Dendritic cell treated with granulocyte-macrophage colony-stimulating factor and Interleukin-4, amounts not matched to agents 40 ng/mL and 50 ng/mL, for 4 days (primary cell): ENCODE data around the gene UBE2B.
"Not testable (repeated sequence)": the region's sequence is repeated elsewhere in the genome, so short reads cannot be mapped to it uniquely, and the experiment has no call there.

Experiments used
- H3K27ac Mint-ChIP-seq: one replicate; pipeline ENCODE4 v1.8.0; 2022; ENCODE audit warnings: mild to moderate bottlenecking, mixed read lengths
- H3K27me3 Mint-ChIP-seq: one replicate; pipeline ENCODE4 v1.8.0; 2022; ENCODE audit warnings: mild to moderate bottlenecking, mixed read lengths
- H3K36me3 Mint-ChIP-seq: one replicate; pipeline ENCODE4 v1.8.0; 2022; ENCODE audit warnings: low read depth, mixed read lengths
- H3K4me1 Mint-ChIP-seq: one replicate; pipeline ENCODE4 v1.8.0; 2022; ENCODE audit warnings: low read depth, mixed read lengths
- H3K4me3 Mint-ChIP-seq: one replicate; pipeline ENCODE4 v1.8.0; 2022; ENCODE audit warnings: mild to moderate bottlenecking, moderate library complexity, mixed read lengths
- H3K9me3 Mint-ChIP-seq: one replicate; pipeline ENCODE4 v1.8.0; 2022; ENCODE audit warnings: mixed read lengths
- intact Hi-C: fragments of 100-400 bp; cut with micrococcal nuclease; formaldehyde crosslinking; loops from one replicate; pipeline ENCODE4 v1.15.0; 2022

The UBE2B gene

DNA sequence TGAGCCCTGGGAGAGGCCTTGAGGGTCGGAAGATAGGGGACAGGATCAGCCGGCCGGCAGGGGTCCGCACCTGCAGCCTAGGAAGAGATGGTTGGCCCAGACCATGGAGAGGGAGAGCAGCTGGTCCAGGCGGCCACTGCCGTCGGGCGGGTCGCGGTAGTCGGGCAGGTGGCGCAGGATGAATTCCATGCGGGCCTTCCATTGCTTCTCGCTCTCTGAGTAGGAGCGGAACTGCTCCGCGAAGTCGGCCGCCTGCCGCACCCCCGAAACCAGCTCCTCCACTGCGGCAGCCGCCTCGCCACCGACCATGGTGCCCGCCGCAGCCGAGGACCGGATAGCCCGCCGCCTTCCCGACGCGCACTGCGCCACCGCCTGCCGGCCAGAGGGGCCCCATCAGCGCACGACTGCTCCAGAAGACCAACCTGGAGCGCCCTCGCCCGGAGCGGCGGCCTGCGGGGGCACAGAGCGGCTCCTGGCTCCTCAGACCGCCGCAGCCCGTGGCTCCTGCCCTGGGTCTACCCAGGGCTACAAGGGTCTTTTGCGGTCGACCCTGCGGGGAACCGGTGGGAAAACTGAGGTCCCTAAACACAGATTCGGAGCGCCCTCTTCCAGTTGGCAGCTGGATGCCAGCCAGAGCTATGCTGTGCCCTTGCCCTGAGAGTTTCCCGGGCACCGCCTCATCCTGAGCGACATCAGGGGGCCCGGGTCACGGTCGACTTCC lies 40.3 kb downstream of the UBE2B start, which contains the start of gene CDKN2AIPNL:
TSS of gene CDKN2AIPNL (minus strand) at position 336 of the 721 bp plus-strand sequence. CDS start at position 309, 27 bp downstream.
- H3K4me3 Mint-ChIP-seq = peak within 1 kb of the TSS; percentile 94
- peaks cover 28% of the 10 kb centered on the region for H3K4me1 Mint-ChIP-seq
- peaks cover 19% of the 10 kb centered on the region for H3K36me3 Mint-ChIP-seq
- no peaks in the 10 kb centered on the region for H3K27me3 Mint-ChIP-seq
- H3K27ac Mint-ChIP-seq = peak within 1 kb of the TSS; percentile 87
- H3K9me3 Mint-ChIP-seq = no peaks in the 10 kb centered on the region
- intact Hi-C loops = loop anchor here (1.0 kb wide), 2 partner anchors 116 to 166 kb away; no protein-coding TSS in a partner anchor

DNA sequence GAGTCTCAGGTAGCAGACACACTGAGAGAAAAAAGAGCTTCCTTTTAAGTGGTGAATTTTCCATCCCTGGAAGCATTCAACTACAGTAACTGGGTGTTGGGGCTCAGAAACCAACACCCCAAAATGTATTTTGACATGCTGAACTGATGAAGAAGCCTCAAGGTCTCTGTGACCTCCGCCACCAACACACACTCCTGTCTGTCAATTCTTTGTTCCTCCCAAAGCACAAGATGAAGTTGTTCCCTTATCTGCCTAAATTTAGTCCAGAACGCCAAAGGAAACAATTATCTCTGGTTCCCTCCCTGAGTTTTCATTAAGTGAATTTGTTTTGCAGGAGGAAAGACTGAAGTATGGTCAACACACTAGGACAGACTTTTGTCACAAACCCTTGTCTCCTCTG lies 41.7 kb downstream of the UBE2B start:
- Mint-ChIP-seq H3K9me3 (no peaks in the 10 kb centered on the region), H3K27ac (no peak overlapping the region), H3K4me1 (peaks cover 28% of the 10 kb centered on the region), H3K36me3 (peaks cover 10% of the 10 kb centered on the region), H3K4me3 (no peak overlapping the region), H3K27me3 (no peaks in the 10 kb centered on the region)
- intact Hi-C loops = no loop called here

DNA sequence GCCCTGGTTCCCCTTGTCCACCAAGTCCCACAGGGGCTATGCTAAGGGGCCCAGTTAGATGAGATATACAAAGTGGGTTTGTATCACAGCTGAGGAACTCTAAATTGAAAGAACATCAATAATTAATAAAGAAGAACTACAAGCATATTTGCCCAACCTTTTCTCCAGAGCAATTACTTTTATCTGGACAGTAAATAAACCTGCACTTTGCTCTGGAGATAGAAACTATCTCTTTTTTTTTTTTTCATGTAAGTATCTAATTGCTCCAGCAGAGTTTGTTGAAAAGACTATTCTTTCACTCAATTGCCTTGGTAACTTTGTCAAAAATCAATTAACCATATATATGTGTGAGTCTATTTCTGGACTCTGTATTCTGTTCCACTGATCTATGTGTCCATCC lies 46.3 kb downstream of the UBE2B start:
- peaks cover 7% of the 10 kb centered on the region for H3K4me1 Mint-ChIP-seq
- H3K36me3 Mint-ChIP-seq = no peaks in the 10 kb centered on the region
- no peaks in the 10 kb centered on the region for H3K27me3 Mint-ChIP-seq
- H3K4me3 Mint-ChIP-seq = no peak overlapping the region
- H3K9me3 Mint-ChIP-seq = peaks cover 17% of the 10 kb centered on the region
- intact Hi-C loops = no loop called here
- H3K27ac Mint-ChIP-seq = no peak overlapping the region

DNA sequence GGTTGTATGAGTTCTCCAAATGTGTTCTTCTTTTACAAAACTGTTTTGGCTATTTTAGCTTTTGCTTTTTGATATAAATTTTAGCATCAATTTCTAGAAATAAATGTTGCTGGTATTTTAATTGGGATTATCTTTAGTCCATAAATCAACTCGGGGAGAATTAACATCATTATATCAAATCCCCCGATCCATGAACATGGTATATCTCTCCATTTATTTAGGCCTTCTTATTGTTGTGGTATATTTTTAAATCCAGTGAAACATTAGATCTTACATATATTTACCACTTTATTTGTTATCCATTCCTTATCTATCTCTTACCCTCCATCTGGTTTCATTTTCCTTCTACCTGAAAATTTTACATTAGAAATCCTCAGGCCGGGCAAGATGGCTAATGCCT lies 47.6 kb downstream of the UBE2B start:
- Mint-ChIP-seq H3K27ac (no peak overlapping the region), H3K36me3 (no peaks in the 10 kb centered on the region), H3K4me3 (no peak overlapping the region), H3K4me1 (peaks cover 6% of the 10 kb centered on the region), H3K27me3 (no peaks in the 10 kb centered on the region), H3K9me3 (peaks cover 17% of the 10 kb centered on the region)
- intact Hi-C loops = no loop called here

DNA sequence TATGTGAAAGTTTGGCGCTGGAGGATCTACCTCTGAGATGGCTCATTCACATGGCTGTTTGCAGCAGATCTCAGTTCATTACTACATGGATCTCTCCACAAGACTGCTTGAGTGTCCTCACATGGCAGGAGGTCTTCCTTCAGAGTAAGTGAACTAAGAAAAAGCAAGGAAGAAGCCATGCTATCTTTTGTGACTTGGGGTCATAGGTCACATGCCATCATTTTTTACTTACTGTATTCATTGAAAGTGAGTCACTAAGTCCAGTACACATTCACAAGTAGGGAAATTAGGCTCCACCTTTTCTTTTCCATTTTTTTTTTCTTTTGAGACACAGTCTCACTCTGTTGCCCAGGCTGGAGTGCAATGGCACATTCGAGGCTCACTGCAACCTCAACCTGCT lies 49.0 kb downstream of the UBE2B start:
- intact Hi-C loops = no loop called here
- H3K9me3 Mint-ChIP-seq = peaks cover 17% of the 10 kb centered on the region
- H3K27ac Mint-ChIP-seq = no peak overlapping the region
- no peaks in the 10 kb centered on the region for H3K27me3 Mint-ChIP-seq
- H3K36me3 Mint-ChIP-seq = no peaks in the 10 kb centered on the region
- H3K4me1 Mint-ChIP-seq = peaks cover 6% of the 10 kb centered on the region
- H3K4me3 Mint-ChIP-seq = no peak overlapping the region

- H3K27ac Mint-ChIP-seq, H3K27me3 Mint-ChIP-seq, H3K4me1 Mint-ChIP-seq, H3K36me3 Mint-ChIP-seq, intact Hi-C loops, H3K4me3 Mint-ChIP-seq: not testable (repeated sequence)
- peaks cover 17% of the 10 kb centered on the region for H3K9me3 Mint-ChIP-seq
These were observed 49.7 kb downstream of the UBE2B start for GRCh38 chr5:134421038-134421437.

DNA sequence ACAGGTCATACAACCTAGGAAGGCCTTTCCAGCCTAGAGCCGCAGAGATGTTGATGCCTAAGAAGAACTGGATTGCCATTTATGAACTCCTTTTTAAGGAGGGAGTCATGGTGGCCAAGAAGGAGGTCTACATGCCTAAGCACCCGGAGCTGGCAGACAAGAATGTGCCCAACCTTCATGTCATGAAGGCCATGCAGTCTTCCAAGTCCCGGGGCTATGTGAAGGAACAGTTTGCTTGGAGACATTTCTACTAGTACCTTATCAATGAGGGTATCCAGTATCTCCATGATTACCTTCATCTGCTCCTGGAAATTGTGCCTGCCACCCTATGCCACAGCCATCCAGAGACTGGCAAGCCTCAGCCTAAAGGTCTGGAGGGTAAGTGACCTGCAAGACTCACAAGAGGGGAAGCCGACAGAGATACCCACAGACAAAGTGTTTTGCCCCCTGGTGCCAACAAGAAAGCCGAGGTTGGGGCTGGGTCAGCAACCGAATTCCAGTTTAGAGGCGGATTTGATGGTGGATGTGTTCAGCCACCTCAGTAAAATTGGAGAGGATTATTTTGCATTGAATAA lies 51.5 kb downstream of the UBE2B start:
- H3K36me3 Mint-ChIP-seq = no peaks in the 10 kb centered on the region
- no peak overlapping the region for H3K4me3 Mint-ChIP-seq
- intact Hi-C loops = no loop called here
- H3K9me3 Mint-ChIP-seq = peaks cover 17% of the 10 kb centered on the region
- no peak overlapping the region for H3K27ac Mint-ChIP-seq
- peaks cover 6% of the 10 kb centered on the region for H3K4me1 Mint-ChIP-seq
- no peaks in the 10 kb centered on the region for H3K27me3 Mint-ChIP-seq

GRCh38 chr5:134423376-134423775 lies 52.0 kb downstream of the UBE2B start:
- Mint-ChIP-seq H3K9me3 (peaks cover 17% of the 10 kb centered on the region), H3K4me3 (no peak overlapping the region), H3K4me1 (peaks cover 6% of the 10 kb centered on the region), H3K27me3 (no peaks in the 10 kb centered on the region), H3K36me3 (no peaks in the 10 kb centered on the region), H3K27ac (no peak overlapping the region)
- intact Hi-C loops = no loop called here

DNA sequence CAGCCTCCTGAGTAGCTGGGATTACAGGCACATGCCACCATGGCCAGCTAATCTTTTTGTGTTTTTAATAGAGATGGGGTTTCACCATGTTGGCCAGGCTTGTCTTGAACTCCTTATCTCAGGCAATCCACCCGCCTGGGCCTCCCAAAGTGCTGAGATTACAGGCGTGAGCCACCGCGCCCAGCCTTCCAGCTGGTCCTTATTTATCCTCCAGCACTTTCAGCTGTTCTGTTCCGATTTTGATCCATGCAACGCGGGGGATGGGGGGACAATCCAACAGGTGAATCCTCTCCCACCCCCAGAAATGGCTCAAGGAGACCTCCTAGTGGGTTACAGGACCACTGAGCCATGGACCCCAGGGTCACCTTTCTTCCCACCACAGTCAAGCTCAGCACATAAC lies 55.0 kb downstream of the UBE2B start:
- Mint-ChIP-seq H3K9me3 (peaks cover 10% of the 10 kb centered on the region), H3K27me3 (no peaks in the 10 kb centered on the region), H3K4me1 (peaks cover 6% of the 10 kb centered on the region), H3K36me3 (no peaks in the 10 kb centered on the region), H3K4me3 (no peak overlapping the region), H3K27ac (no peak overlapping the region)
- intact Hi-C loops = no loop called here

- intact Hi-C loops = no loop called here
- H3K27me3 Mint-ChIP-seq = no peaks in the 10 kb centered on the region
- H3K4me1 Mint-ChIP-seq = no peaks in the 10 kb centered on the region
- no peak overlapping the region for H3K27ac Mint-ChIP-seq
- H3K36me3 Mint-ChIP-seq = no peaks in the 10 kb centered on the region
- H3K4me3 Mint-ChIP-seq = no peak overlapping the region
- no peaks in the 10 kb centered on the region for H3K9me3 Mint-ChIP-seq
These were observed 56.2 kb downstream of the UBE2B start for GRCh38 chr5:134427540-134428041.

DNA sequence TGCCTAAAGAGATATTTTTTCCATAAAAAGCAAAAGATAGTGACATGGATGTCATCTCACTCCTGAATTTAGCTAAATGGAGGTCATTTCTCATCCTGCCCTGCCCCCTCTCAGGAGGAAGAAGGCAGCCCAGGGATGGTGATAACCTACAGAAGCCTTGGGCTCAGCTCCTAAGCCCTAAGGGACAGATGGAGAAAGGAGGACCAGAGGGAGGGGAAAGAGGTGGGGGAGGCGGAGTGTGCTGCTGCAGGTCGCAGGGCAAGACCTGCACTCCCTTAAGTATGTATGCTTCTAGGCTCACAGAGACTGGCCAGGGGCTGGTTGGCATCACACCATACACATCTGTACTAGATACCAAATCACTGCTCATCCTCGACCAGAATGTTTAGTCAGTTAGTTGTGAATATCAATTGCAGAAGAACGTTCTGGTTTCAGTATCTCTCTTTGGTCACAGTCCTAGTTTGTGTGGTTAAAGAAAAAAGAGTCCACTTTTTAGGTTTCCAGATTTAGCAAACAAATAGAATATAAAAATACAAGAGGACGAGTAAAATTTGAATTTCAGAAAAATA lies 58.7 kb downstream of the UBE2B start:
- H3K27me3 Mint-ChIP-seq = no peaks in the 10 kb centered on the region
- H3K4me3 Mint-ChIP-seq = no peak overlapping the region
- no peaks in the 10 kb centered on the region for H3K9me3 Mint-ChIP-seq
- no peaks in the 10 kb centered on the region for H3K36me3 Mint-ChIP-seq
- H3K4me1 Mint-ChIP-seq = no peaks in the 10 kb centered on the region
- intact Hi-C loops = no loop called here
- H3K27ac Mint-ChIP-seq = no peak overlapping the region

- Mint-ChIP-seq H3K4me1 (peaks cover 12% of the 10 kb centered on the region), H3K27ac (no peak overlapping the region), H3K9me3 (no peaks in the 10 kb centered on the region), H3K36me3 (no peaks in the 10 kb centered on the region), H3K27me3 (no peaks in the 10 kb centered on the region), H3K4me3 (no peak overlapping the region)
- intact Hi-C loops = no loop called here
These were observed 60.8 kb downstream of the UBE2B start for GRCh38 chr5:134432174-134432573.

GRCh38 chr5:134432677-134433359 lies 61.4 kb downstream of the UBE2B start:
- no peak overlapping the region for H3K4me3 Mint-ChIP-seq

DNA sequence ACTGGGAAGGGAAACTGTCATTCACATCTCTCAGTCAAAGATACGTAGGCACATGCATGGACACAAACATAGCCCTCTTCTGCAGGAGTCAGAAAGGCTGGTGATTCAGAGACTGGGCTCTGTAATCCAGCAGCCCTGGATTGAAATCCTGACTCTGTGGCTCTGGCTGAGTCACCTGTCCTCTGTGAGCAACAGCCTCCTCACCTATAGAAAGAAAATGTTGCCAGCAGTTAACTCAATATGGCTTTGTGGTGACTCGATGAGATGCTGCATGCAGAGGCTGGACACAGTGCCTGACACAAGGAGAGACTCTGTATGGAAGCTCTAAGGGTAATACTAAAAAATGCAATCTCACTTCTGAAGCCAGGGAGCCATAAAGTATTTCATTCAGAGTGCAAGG lies 64.2 kb downstream of the UBE2B start:
- intact Hi-C loops = no loop called here
- Mint-ChIP-seq H3K4me3 (no peak overlapping the region), H3K27ac (no peak overlapping the region), H3K9me3 (no peaks in the 10 kb centered on the region), H3K27me3 (no peaks in the 10 kb centered on the region), H3K4me1 (peaks cover 14% of the 10 kb centered on the region), H3K36me3 (no peaks in the 10 kb centered on the region)

More at GRCh38 chr5:134432677-134433359, 61.4 kb downstream of the UBE2B start:
- peak overlapping the region; percentile 8 for H3K27ac Mint-ChIP-seq
- H3K9me3 Mint-ChIP-seq = no peaks in the 10 kb centered on the region
- no peaks in the 10 kb centered on the region for H3K27me3 Mint-ChIP-seq
- peaks cover 14% of the 10 kb centered on the region for H3K4me1 Mint-ChIP-seq
- no peaks in the 10 kb centered on the region for H3K36me3 Mint-ChIP-seq
- intact Hi-C loops = no loop called here
